Right lobe of liver (tissue), 6 donors: ENCODE measurements around the gene APBA3. TPM values are rescaled to one million over a fixed set of nuclear protein-coding genes. Genes with fewer than 3 reads are reported as not detected.

Source experiments
- ATAC-seq, 4 donors: fragments of 200-7000 bp; cut with Tn5 transposase; one replicate each; pipeline ENCODE4 v1.9.1; 2020; ENCODE audit warnings: mild to moderate bottlenecking in 4 of 4, moderate library complexity in 4 of 4
- DNase-seq, 3 donors: peaks; one replicate each; pipeline ENCODE4 v3.0.0-alpha.2; 2020
- H3K27ac ChIP-seq, 3 donors: fragments of 200-600 bp; one replicate each; pipeline ENCODE4 v1.8.0; 2022
- H3K27me3 ChIP-seq, 2 donors: fragments of 200-600 bp; one replicate each; pipeline ENCODE4 v1.8.0; 2022
- H3K36me3 ChIP-seq, 4 donors: fragments of 200-600 bp; sonication (generic) in 1 of 4; one replicate each; pipeline versions ENCODE4 v1.5.1 to v1.8.0; 2017 to 2022; ENCODE audit warnings: control low read depth in 1 of 4
- H3K4me1 ChIP-seq, 4 donors: fragments of 200-600 bp; sonication (generic) in 1 of 4; one replicate each; pipeline versions ENCODE4 v1.5.1 to v1.8.0; 2017 to 2022; ENCODE audit warnings: control low read depth in 1 of 4
- H3K4me3 ChIP-seq, 3 donors: fragments of 200-600 bp; one replicate each; pipeline ENCODE4 v1.8.0; 2022
- H3K9me3 ChIP-seq, 4 donors: fragments of 200-600 bp; sonication (generic) in 1 of 4; one replicate each; pipeline versions ENCODE4 v1.5.1 to v1.8.0; 2017 to 2022; ENCODE audit warnings: control low read depth in 1 of 4
- POLR2A ChIP-seq: fragments of 450-650 bp; IDR thresholded peaks from one replicate; pipeline ENCODE4 v1.6.1; 2017; ENCODE audit warnings: antibody characterized with exemption, mild to moderate bottlenecking
- whole genome bisulfite sequencing: methylation state at CpG from one replicate; pipeline ENCODE4 v1.1.6; 2018; ENCODE audit warnings: low coverage, low lambda C conversion rate; ENCODE audit not compliant: insufficient coverage; ENCODE audit errors: missing lambda C conversion rate; 5-methylcytosine and 5-hydroxymethylcytosine counted together
- intact Hi-C, 2 donors: fragments of 100-400 bp; cut with DNase I; formaldehyde crosslinking; loops; one replicate each; pipeline versions ENCODE4 v1.11.2 to v1.14.1; 2022
- total RNA-seq, 6 experiments: library from RNA; depleted of rRNA in 2 of 6; stranded (reverse); fragments of >200 nt in 2 of 6; fragmentation: NEBNext Ultra II Directional in 3 of 6; extraction: Animal tissue kit (Norgen Biotek cat#: 25700) in 3 of 6; gene quantifications; one replicate each; pipeline versions ENCODE4 v1.1.0 to v1.2.4, GENCODE V29; 2016 to 2023
- TF ChIP-seq, protein P1 (sequence below), 4 donors: fragments of 200-600 bp in 3 of 4; fragments of 450-650 bp in 1 of 4; IDR thresholded peaks; one replicate each; pipeline versions ENCODE4 v1.5.1 to v1.8.0; 2016 to 2022; ENCODE audit warnings: antibody characterized with exemption in 4 of 4, mild to moderate bottlenecking in 2 of 4
- donor health status: DM: no; HTN: yes; CAD: no.
- donor health status: DM: no; HTN: no; CAD: no.
- donor health status: DM: no; HTN: no; CAD: no.
- donor health status: DM: no; HTN: yes; CAD: no.
- donor health status: DM: no; HTN: yes; CAD: no.

The APBA3 gene
- total RNA-seq, 6 experiments from 2014 or later = 10.1 to 24.1 (median 12.6) TPM

DNA sequence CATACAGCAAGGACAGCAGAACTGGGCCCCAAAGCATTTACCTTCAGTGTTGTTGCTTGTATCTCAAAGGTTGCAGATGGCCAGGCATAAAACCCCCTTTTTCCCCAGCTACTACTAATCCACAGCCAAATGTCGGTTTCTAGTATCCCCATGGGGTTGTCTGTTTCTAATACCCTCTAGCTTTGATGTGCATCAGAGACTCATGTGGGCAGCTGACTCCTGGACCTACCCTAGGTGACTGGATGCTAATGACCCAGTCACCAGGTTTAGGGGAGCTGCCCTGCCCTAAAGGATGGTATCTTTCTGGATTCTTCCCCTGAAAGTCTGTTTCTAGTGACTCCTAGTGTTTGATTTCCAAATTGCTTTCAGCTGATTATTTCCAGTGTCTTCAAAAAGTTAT, 29.4 kb downstream of the APBA3 start:
- Histone ChIP-seq H3K36me3 (peaks cover 0 to 4% (median 0%) of the 10 kb centered on the region in 4 donors), H3K9me3 (no peaks in the 10 kb centered on the region), H3K4me1 (no peaks in the 10 kb centered on the region), H3K27me3 (no peaks in the 10 kb centered on the region), H3K27ac (no peak overlapping the region), H3K4me3 (no peak overlapping the region)
- intact Hi-C loops = no loop called here
- ATAC-seq = no peak
- TF ChIP-seq POLR2A = no peak
- TF ChIP-seq, protein P1, sequence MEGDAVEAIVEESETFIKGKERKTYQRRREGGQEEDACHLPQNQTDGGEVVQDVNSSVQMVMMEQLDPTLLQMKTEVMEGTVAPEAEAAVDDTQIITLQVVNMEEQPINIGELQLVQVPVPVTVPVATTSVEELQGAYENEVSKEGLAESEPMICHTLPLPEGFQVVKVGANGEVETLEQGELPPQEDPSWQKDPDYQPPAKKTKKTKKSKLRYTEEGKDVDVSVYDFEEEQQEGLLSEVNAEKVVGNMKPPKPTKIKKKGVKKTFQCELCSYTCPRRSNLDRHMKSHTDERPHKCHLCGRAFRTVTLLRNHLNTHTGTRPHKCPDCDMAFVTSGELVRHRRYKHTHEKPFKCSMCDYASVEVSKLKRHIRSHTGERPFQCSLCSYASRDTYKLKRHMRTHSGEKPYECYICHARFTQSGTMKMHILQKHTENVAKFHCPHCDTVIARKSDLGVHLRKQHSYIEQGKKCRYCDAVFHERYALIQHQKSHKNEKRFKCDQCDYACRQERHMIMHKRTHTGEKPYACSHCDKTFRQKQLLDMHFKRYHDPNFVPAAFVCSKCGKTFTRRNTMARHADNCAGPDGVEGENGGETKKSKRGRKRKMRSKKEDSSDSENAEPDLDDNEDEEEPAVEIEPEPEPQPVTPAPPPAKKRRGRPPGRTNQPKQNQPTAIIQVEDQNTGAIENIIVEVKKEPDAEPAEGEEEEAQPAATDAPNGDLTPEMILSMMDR (IDR thresholded peaks at IDR 0.05) = no peak
- DNase-seq = no peak
- 100% methylated on average over 1 of the region's 1 CpG for WGBS

DNA sequence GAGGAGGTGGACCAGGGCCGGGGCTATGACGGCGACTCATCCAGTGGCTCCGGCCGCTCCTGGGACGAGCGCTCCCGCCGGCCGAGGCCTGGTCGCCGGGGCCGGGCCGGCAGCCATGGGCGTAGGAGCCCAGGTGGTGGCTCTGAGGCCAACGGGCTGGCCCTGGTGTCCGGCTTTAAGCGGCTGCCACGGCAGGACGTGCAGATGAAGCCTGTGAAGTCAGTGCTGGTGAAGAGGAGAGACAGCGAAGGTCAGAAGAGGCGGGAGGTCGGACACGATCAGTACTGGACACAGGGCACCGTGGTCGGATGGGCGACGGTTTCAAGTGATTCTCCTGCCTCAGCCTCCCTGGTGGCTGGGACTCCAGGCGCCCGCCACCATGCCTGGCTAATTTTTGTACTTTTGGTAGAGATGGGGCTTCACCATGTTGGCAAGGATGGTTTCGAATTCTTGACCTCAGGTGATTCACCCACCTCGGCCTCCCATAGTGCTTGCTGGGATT, 31.0 kb downstream of the APBA3 start:
- Histone ChIP-seq H3K4me3 (no peak overlapping the region), H3K36me3 (peaks cover 0 to 2% (median 0%) of the 10 kb centered on the region in 4 donors), H3K4me1 (no peaks in the 10 kb centered on the region), H3K27ac (no peak overlapping the region), H3K9me3 (no peaks in the 10 kb centered on the region), H3K27me3 (no peaks in the 10 kb centered on the region)
- intact Hi-C loops = no loop called here
- no peak for DNase-seq
- no peak for ATAC-seq
- TF ChIP-seq, protein P1 (IDR thresholded peaks at IDR 0.05) = no peak
- TF ChIP-seq POLR2A = no peak
- WGBS = 92% methylated on average over 10 of the region's 32 CpGs

DNA sequence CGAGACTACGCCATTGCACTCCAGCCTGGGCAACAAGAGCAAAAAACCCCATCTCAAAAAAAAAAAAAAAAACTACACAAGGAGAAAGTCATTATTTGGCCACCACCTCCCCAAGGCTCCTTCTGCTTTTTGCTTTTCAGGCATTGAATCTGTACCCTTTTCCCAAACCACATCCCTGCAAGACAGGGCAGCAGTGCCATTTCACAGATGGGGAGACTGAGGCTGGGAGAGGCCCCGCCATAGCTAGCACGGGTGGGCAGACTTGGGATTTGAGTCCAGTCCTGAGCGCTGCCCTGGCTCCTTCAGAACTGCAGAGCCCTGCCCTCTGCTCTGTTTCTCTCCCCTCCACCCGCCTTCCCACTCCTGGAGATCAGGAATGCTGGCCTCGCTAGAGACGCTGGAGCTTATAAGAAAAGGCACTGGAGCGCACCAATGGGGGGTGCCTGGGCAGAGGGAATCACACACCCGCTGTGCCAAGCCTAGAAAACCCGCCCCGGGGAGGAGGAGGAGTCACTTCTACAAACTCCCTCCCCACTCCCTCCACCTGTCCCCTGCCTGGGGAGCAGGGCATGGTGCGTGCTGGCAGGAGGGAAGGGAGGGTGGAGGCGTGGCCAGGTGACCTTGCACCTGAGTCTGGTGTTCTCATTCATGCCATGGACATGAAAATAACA, 35.7 kb downstream of the APBA3 start:
- Histone ChIP-seq H3K4me1 (peaks cover 0 to 9% (median 5%) of the 10 kb centered on the region in 4 donors), H3K27ac (no peak overlapping the region), H3K36me3 (no peaks in the 10 kb centered on the region), H3K4me3 (no peak overlapping the region), H3K9me3 (no peaks in the 10 kb centered on the region), H3K27me3 (no peaks in the 10 kb centered on the region)
- TF ChIP-seq, protein P1 (IDR thresholded peaks at IDR 0.05) = no peak
- TF ChIP-seq POLR2A = no peak
- intact Hi-C loops = no loop called here
- ATAC-seq (no peak), DNase-seq (no peak)
- WGBS = 41% methylated on average over 5 of the region's 14 CpGs

DNA sequence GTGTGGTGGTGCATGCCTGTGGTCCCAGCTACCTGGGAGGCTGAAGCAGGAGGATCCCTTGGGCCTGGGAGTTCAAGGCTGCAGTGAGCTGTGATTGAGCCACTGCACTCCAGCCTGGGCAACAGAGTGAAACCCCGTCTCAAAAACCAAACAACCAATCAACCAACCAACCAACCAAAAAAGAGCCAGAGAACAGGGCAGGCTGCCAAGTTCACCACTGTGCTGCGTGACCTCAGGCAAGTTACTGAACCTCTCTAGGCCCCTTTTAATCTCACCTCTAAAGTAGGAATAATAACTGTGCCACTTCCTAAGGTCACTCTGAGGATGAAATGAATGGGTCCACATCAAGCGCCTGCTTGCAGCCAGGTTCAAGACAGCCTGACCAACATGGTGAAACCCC, 36.4 kb downstream of the APBA3 start:
- Histone ChIP-seq H3K27me3 (no peaks in the 10 kb centered on the region), H3K27ac (no peak overlapping the region), H3K9me3 (no peaks in the 10 kb centered on the region), H3K4me1 (peaks cover 0 to 12% (median 6%) of the 10 kb centered on the region in 4 donors), H3K36me3 (no peaks in the 10 kb centered on the region), H3K4me3 (no peak overlapping the region)
- intact Hi-C loops = no loop called here
- 66% methylated on average over 3 of the region's 3 CpGs for WGBS
- ATAC-seq (no peak), DNase-seq (no peak)
- TF ChIP-seq, protein P1 (IDR thresholded peaks at IDR 0.05) = no peak
- TF ChIP-seq POLR2A = no peak
